GM19463 (cell line): ENCODE results near the gene RAB6A.
"Not testable (repeated sequence)": the region's sequence is repeated elsewhere in the genome, so short reads cannot be mapped to it uniquely, and the experiment has no call there.

Experiments
- ATAC-seq: cut with Tn5 transposase; IDR thresholded peaks from one replicate; pipeline ENCODE4 v1.9.1; 2021; ENCODE audit warnings: mild to moderate bottlenecking, moderate library complexity; ENCODE audit not compliant: unreplicated experiment

The RAB6A gene

GRCh38 chr11:73729594-73730206 is 31.2 kb downstream of the RAB6A start:
- ATAC-seq: no peak

GRCh38 chr11:73728000-73728399 is 32.9 kb downstream of the RAB6A start:
- ATAC-seq: no peak

DNA sequence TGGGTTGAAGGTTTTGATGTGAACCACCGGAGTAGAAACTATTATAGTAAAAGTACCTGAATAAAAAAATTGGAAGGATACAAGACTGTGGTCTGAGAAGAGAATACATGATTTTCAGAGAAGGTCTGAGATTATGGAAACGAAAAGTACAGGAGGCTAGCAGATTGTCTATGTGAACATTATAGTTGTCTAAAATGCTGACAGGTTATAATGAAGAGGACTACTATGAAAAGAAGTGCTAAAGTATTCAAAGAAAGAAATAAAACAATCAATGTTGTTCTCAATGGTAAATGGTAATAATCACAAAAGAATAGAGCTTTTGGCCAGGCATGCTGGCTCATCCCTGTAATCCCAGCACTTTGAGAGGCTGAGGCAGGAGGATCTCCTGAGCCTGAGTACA is 34.0 kb downstream of the RAB6A start:
- ATAC-seq: no peak

GRCh38 chr11:73717136-73717535 is 43.7 kb downstream of the RAB6A start:
- no peak for ATAC-seq

- no peak for ATAC-seq
Observed at GRCh38 chr11:73716153-73717056, 44.5 kb downstream of the RAB6A start.

- ATAC-seq: no peak
Observed at GRCh38 chr11:73715541-73715940, 45.3 kb downstream of the RAB6A start.

GRCh38 chr11:73710964-73711363 is 49.9 kb downstream of the RAB6A start:
- no peak for ATAC-seq

- ATAC-seq: no peak
Observed at GRCh38 chr11:73705053-73705452, 55.8 kb downstream of the RAB6A start.

- no peak for ATAC-seq
Observed at GRCh38 chr11:73693899-73694525, 66.9 kb downstream of the RAB6A start.

GRCh38 chr11:73680687-73681086 is 80.2 kb downstream of the RAB6A start:
- no peak for ATAC-seq

DNA sequence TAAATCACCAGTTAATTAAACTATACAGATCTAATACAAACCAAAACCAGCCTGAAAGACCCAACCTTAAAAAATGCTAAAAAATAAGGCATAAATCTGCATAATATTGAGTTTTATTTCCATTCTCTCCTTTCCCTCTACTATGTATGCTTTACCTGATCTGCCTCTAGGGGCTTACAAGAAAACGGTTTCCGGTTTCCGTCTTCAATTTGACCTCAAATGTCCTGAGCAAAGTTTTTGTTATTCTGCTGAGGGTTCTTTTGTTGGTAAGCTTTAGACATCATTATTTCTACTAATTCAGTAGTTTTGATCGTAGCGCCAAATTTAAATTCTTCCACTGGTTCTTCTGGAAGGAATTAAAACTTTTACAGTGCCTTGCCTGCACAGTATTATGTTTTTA is 84.3 kb downstream of the RAB6A start:
- ATAC-seq: not testable (repeated sequence)

GRCh38 chr11:73671701-73672100 is 89.2 kb downstream of the RAB6A start:
- ATAC-seq: no peak

- ATAC-seq: no peak
Observed at GRCh38 chr11:73670808-73671207, 90.1 kb downstream of the RAB6A start.

GRCh38 chr11:73667891-73668290 is 93.0 kb downstream of the RAB6A start:
- ATAC-seq: no peak

DNA sequence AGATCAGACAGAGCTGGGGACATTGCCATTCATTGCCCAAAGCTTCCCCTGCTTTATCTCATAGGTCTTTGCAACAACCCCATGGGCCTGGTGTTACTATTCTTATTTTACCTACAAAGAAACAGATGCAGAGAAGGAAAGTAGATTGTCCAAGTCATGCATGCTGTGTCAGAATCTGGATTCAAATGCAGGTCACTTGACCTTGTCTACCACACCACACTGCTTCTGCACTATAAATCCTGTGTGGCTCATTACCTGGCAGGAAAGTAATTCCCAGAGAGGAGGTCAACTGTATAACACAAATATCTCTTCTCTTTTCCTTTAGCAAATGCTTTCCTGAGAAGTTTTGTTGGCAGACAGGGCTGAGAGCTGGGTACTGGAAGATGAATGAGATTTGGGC is 96.0 kb downstream of the RAB6A start:
- ATAC-seq: no peak

- no peak for ATAC-seq
Observed at GRCh38 chr11:73663604-73664495, 97.0 kb downstream of the RAB6A start.

DNA sequence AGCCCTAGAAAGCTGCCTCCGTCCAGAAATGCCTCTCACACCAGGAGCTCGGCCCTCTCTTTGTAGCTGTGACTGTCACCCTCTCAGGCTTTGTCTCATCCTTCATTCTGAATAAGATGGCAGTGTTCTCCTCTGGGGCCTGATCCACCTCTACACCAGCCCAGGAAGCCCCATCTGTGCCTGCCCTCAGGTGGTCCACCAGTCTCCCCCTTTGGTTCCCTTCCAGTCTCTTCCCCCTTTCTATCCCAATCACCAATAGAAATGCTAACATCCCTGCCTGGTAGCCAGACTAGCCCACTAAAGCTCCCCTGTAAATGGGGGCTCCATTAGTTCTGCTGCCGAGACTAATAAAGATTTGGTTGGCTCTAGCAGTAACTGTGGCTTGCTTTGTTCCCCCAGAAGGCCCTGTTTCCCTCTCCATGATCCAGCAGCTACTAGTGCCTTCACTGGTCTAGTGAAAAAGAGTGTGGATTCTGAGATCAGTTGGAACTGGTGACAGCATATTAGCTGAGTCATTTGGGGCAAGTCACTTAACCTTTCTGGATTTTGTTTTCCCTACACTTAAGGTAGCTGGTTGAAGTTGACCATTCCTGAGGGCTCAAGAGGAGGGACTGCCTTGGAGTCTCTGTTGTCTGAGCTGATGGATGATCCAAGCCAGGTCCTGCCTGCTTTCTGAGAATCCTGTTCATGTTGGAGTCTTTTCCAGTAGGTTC is 98.3 kb downstream of the RAB6A start:
- no peak for ATAC-seq

DNA sequence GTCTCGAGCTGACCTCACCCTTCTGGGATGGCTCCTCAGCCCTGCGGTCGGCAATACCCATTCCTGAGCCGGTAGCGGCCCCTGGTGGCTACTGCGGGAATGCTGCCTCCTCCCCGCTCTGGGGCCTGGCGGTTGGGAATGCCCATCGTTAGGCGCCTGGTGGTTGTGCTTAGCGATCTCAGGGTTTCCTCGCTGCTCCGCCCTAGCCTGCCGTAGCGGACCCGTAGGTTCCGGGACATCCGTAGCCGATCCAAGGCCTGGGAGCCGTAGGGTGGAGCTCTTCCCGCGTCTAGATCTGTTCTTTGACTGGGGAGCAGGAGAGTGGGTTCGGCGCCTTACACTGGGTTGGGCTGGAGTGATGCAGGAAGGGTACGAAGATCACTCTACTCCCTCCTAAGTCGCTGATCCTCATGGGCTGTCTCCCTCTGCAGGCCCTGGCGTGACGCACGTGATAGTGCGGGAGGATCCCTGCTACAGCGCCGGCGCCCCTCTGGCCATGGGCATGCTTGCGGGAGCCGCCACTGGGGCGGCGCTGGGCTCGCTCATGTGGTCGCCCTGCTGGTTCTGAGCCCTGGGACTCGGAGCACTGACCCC is 99.7 kb downstream of the RAB6A start:
- ATAC-seq: peak; percentile 88

- ATAC-seq: no peak
Observed at GRCh38 chr11:73660497-73661034, 100.3 kb downstream of the RAB6A start.

GRCh38 chr11:73659961-73660360 is 100.9 kb downstream of the RAB6A start:
- ATAC-seq: no peak
